Measurements from ENCODE around the gene VASP.

VASP gene

DNA sequence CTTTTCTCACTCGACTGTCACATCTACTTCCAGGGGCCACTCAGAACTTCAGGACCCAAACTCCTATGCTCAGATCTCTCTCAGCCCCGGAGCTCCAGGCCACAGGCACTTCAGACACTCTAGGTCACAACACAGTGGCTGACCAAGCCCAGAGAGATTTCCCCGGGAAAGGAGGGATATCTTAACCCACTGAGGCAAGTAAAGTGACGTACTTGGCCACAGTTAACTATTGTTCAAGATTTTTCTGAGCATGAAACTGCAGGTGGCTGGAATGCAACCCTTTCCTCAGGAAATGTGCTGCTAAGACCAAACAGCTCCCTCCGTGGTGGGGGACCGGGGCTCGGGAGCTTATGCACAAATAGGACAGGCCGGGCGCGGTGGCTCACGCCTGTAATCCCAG, 53.4 kb downstream of the VASP start:
- no peak for DNase-seq (ENCODE audit: low spot score)
- in situ Hi-C loops (cut with MboI; ENCODE audit: low sequenced_read_pairs, unreplicated experiment): loop anchor here (10.0 kb wide), 1 partner anchor 126 kb away; no protein-coding TSS in a partner anchor
- TF ChIP-seq, protein P1, sequence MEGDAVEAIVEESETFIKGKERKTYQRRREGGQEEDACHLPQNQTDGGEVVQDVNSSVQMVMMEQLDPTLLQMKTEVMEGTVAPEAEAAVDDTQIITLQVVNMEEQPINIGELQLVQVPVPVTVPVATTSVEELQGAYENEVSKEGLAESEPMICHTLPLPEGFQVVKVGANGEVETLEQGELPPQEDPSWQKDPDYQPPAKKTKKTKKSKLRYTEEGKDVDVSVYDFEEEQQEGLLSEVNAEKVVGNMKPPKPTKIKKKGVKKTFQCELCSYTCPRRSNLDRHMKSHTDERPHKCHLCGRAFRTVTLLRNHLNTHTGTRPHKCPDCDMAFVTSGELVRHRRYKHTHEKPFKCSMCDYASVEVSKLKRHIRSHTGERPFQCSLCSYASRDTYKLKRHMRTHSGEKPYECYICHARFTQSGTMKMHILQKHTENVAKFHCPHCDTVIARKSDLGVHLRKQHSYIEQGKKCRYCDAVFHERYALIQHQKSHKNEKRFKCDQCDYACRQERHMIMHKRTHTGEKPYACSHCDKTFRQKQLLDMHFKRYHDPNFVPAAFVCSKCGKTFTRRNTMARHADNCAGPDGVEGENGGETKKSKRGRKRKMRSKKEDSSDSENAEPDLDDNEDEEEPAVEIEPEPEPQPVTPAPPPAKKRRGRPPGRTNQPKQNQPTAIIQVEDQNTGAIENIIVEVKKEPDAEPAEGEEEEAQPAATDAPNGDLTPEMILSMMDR (IDR thresholded peaks at IDR 0.05; ENCODE audit: borderline replicate concordance, control extremely low read depth, extremely low read depth, insufficient read depth, missing control alignments): no peak

DNA sequence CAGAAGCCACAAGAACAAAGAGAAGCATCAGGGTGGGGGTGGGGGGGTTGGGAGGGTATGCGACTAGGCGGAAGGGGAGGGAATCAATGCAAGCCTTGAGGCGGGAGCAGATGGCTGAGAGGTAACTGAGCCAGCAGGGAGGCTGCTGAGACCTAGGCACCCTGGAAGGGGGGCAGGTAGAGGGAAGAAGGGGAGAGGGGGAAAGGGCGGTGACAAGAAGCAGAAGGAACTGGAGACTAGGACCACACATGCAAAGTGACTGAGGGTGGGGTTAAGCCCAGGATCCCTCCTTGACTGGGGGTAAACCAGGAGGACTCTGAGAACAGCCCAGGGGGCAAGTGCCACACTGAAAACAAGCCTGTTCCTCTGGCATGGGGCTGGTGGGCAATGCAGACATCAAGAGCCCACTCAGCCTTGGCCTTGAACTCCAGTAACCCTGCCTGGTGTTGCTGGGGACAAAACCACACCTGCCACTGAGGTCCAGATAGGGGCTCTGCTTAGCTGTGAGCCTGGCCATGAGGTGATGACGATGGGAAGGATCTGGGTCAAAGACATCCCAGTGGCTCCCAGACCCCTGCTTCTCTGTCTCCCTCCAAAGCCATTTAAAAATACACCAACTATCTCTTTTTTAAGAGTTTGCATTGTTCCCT, 57.0 kb downstream of the VASP start:
- in situ Hi-C loops (cut with MboI; ENCODE audit: low sequenced_read_pairs, unreplicated experiment): loop anchor here (10.0 kb wide), 1 partner anchor 129 kb away; no protein-coding TSS in a partner anchor
- DNase-seq (ENCODE audit: low spot score): peak; percentile 34

DNA sequence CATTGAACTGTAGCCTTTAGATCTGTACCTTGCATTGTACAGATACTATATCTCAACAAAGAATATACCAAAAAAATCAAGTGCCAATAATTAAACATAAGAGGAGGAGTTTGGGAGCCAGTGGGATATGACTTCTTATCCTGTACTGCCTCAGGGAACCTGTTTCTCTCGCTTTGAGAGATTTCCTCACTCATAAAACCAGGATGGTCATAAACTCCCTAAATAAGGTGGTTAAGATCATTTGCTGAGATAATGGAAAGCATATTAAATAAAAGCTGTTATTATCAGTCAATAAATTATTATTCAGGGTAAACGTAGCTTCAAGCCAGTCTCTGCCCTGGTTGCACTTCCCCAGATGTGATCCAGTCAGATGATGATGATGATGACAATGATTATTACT, 60.3 kb downstream of the VASP start:
- TF ChIP-seq, protein P1 (IDR thresholded peaks at IDR 0.05; ENCODE audit: borderline replicate concordance, control extremely low read depth, extremely low read depth, insufficient read depth, missing control alignments): no peak
- no peak for DNase-seq (ENCODE audit: low spot score)
- in situ Hi-C loops (cut with MboI; ENCODE audit: low sequenced_read_pairs, unreplicated experiment): loop anchor here (10.0 kb wide), 1 partner anchor 133 kb away; no protein-coding TSS in a partner anchor

More for the DNA sequence above, 57.0 kb downstream of the VASP start:
- TF ChIP-seq, protein P1 (IDR thresholded peaks at IDR 0.05; ENCODE audit: borderline replicate concordance, control extremely low read depth, extremely low read depth, insufficient read depth, missing control alignments): no peak

DNA sequence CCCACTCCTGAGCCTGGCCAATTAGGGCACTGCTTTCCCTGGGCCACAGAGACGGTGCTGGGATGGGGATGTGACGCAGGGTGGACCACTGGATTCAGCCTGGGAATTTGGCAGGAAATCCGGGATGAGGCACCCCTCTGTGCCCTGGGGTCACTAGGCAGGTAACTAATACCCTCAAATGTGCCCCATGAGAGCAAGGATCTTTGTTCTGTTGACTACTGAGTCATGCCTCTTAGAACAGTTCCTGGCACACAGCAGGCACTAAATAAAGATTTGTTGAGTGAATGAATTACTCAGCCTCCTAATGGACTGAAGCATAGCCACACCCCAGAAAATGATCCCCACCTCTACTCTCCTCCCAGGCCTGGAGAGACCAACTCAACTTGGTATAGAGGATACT, 61.5 kb downstream of the VASP start:
- in situ Hi-C loops (cut with MboI; ENCODE audit: low sequenced_read_pairs, unreplicated experiment): loop anchor here (10.0 kb wide), 1 partner anchor 134 kb away; no protein-coding TSS in a partner anchor
- no peak for DNase-seq (ENCODE audit: low spot score)
- TF ChIP-seq, protein P1 (IDR thresholded peaks at IDR 0.05; ENCODE audit: borderline replicate concordance, control extremely low read depth, extremely low read depth, insufficient read depth, missing control alignments): no peak

DNA sequence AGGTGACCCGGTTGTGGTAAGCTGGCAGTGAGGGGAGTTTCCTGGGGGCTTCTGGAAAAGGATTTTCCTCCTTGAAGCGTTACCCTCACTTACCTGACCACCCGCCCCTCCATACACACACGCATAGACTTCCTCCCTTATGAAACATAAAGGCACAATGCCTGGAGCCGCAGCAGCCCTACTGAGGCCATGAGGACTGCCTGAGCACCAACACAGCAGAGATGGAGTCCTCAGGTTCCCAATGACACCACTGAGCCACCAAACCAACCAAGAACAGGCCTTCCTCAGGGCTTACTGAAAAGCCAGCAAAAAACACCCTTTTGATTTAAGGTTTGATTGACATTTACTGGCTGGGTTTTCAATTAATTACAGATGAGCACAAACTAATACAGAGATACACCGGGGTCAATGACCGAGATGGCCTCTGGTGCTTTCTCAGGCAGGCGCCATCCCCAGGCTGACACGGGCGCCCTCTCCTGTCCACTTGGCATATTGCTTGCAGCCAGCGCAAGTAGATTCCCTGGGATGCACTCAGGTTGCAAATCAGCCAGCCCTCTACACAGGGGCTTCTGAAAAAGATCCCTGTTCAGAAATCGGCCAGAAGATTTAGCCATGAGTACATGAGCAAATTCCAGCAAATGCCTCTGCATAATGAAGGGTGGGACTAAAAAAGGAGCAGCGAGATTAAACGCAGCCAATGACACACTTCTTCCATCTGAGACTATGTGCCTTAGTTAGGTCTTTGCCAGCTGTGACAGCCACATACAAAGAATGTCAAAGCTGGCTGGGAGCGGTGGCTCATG, 62.5 kb downstream of the VASP start:
- TF ChIP-seq, protein P1 (IDR thresholded peaks at IDR 0.05; ENCODE audit: borderline replicate concordance, control extremely low read depth, extremely low read depth, insufficient read depth, missing control alignments): peak; percentile 88
- in situ Hi-C loops (cut with MboI; ENCODE audit: low sequenced_read_pairs, unreplicated experiment): loop anchor here (10.0 kb wide), 1 partner anchor 135 kb away; no protein-coding TSS in a partner anchor
- peak; percentile 73 for DNase-seq (ENCODE audit: low spot score)

DNA sequence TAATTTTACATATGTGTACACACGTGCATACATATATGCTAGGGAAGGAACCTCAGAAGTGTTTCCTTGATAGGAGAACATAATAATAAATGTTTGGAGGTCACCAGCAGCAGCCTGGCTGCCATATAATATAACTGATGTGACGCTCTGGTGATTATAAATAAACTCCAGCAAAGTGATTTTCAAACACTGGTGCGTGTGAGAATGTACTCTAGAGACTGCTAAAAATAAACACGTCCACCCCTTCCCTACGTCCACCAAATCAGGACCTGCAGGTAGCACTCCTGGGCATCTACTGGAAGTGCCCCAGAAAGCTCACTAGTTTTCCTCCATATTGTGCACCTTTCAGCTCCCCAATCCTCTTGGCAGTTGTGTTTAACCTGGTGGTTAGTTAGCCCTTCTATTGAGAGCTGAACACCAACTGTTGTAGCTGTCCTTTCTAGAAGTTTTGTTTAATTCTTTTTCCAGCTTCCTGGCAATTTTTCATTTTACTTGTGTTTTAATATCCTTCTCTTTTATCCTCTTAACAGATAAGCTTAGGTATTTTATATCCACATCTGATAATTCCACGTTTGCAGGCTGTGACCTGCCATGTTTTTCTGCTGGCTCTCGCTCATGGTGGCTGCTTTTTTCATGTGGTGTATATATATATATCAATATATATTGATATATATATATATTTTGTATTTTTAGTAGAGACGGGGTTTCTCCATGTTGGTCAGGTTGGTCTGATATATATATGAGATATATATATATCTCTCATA, 64.4 kb downstream of the VASP start:
- TF ChIP-seq, protein P1 (IDR thresholded peaks at IDR 0.05; ENCODE audit: borderline replicate concordance, control extremely low read depth, extremely low read depth, insufficient read depth, missing control alignments): no peak
- in situ Hi-C loops (cut with MboI; ENCODE audit: low sequenced_read_pairs, unreplicated experiment): no loop called here
- no peak for DNase-seq (ENCODE audit: low spot score)
